NCI-H2227 (cell line): ENCODE results near the gene PFKM.

ENCODE experiments used
- DNase-seq: peaks from one replicate; lab custom pipeline; 2025; ENCODE audit not compliant: unreplicated experiment; lab: John Stamatoyannopoulos, UW

The PFKM gene

GRCh38 chr12:48119078-48119833 is at the start of gene PFKM:
PFKM (plus strand) TSS chr12:48119364; CDS start chr12:48122775, 3,411 bp downstream.
- peak; percentile 83 for DNase-seq

- no peak for DNase-seq
Observed at GRCh38 chr12:48070033-48070432, 49.1 kb upstream of the PFKM start.

- no peak for DNase-seq
Observed at GRCh38 chr12:48070731-48071130, 48.4 kb upstream of the PFKM start.

GRCh38 chr12:48071808-48072207 is 47.4 kb upstream of the PFKM start:
- DNase-seq = no peak

- no peak for DNase-seq
Observed at GRCh38 chr12:48072266-48072665, 46.9 kb upstream of the PFKM start.

DNA sequence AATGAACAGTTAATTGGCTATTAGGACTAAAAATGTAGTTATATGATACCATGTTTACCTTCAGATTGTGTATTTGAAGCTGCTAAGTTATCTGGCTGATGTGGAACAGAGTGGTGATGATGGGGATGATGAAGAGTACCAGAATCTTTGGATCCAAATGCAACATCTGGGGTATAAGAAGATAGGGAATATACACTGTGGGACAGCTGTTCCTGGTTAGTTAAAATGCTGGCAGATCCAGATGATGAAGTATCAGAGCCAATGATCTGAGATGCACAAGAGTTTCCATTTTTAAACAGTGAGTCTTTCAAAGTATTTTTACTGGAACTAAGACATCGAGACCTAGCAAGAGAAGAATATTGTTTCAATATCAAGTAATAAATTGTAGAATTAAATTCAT is 44.9 kb upstream of the PFKM start:
- no peak for DNase-seq

- DNase-seq = no peak
Observed at GRCh38 chr12:48075832-48076231, 43.3 kb upstream of the PFKM start.

GRCh38 chr12:48077111-48077510 is 42.1 kb upstream of the PFKM start:
- no peak for DNase-seq

- DNase-seq = no peak
Observed at GRCh38 chr12:48078901-48079300, 40.3 kb upstream of the PFKM start.

GRCh38 chr12:48080285-48080684 is 38.9 kb upstream of the PFKM start:
- no peak for DNase-seq

- no peak for DNase-seq
Observed at GRCh38 chr12:48080821-48081220, 38.3 kb upstream of the PFKM start.

- DNase-seq = no peak
Observed at GRCh38 chr12:48084066-48084465, 35.1 kb upstream of the PFKM start.

- no peak for DNase-seq
Observed at GRCh38 chr12:48084841-48085460, 34.2 kb upstream of the PFKM start.

- no peak for DNase-seq
Observed at GRCh38 chr12:48086327-48086726, 32.8 kb upstream of the PFKM start.

DNA sequence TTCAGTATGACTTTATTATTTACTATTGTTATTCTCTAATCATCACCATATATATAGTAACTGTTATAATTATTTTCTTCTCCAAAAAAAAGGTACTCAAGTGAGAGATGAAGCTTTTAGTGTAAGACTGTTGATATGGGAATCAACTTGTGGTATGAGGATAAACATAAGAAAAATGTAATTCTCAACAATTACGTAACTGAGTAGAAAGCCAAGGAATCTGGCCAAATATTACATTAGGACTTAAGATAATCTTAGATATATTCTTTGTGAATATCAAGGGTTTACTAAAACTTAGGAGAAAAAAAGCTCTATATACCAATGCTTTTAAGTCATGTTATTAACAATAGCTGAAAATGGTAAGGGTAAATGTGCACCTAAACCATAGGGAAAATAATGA is 26.6 kb upstream of the PFKM start:
- DNase-seq = no peak

GRCh38 chr12:48104531-48104930 is 14.6 kb upstream of the PFKM start:
- DNase-seq = no peak

DNA sequence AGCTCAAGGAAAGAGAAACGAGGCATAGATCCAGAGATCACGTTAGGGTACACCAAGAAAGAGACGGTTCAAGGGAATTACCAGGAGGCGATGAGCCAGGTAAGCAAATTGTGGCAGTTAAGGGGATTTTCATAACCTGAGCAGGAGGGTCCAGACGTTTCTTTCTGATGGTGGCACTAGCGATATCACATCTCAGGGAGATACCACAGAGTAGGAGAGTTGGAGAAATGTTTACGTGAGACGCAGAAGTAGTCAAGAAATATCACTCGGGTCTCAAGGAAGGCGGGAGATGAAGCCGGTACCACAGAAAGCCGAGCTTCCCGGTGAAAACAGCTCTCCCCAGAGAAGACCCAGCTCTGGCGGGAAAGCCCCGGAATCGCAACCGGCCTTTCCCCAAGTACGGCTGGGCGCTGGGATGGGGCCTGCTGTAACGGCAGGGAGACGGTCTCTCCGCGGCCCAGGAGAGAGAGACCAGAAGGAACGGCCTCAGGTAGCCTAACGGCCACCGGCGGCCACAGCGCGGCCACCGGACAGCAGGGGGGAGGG is 13.8 kb upstream of the PFKM start:
- DNase-seq = no peak

DNA sequence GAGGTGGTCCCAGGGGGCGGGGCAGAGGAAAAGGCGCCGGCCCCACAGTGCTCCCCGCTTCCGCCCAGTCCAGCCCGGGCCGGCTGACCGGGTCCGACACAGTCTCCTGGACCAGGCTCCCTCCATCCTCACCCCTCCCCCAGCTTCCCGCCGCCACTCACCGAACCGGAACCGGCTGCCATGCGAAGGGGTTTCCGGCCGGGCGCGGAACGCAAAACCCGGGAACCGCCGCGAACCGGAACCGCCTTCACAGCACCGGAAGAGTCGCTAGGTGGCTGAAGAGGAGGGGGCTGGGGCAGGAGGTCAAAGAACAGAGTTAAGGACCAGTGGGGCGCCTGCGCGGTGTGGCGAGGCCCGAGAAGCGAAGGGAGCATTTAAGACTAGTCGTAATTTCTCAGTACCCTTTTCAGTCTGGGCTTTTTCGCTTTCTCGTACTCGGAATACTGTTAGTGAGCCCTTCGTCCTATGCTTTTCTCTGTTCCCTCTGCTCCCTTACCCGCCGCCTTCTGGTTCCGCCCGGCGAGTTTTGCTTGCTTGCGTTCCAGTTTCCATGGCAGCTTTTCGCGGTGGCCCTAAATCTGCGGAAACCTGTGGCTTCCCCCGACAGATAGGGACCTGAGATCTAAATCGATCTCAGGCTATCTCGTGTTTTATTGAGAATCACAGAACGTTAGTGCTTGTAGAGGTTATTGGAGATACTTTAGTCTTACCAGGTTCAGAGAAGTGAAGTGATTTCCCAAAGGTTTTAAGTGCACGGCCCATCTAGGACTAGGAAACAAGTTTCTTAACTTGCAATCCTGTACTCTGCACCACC is 13.1 kb upstream of the PFKM start, which contains the start of gene SENP1:
Gene SENP1 (minus strand): TSS at position 213 of the 814 bp plus-strand sequence. CDS start 4,607 bp downstream, outside the sequence.
- DNase-seq = peak; percentile 87

DNA sequence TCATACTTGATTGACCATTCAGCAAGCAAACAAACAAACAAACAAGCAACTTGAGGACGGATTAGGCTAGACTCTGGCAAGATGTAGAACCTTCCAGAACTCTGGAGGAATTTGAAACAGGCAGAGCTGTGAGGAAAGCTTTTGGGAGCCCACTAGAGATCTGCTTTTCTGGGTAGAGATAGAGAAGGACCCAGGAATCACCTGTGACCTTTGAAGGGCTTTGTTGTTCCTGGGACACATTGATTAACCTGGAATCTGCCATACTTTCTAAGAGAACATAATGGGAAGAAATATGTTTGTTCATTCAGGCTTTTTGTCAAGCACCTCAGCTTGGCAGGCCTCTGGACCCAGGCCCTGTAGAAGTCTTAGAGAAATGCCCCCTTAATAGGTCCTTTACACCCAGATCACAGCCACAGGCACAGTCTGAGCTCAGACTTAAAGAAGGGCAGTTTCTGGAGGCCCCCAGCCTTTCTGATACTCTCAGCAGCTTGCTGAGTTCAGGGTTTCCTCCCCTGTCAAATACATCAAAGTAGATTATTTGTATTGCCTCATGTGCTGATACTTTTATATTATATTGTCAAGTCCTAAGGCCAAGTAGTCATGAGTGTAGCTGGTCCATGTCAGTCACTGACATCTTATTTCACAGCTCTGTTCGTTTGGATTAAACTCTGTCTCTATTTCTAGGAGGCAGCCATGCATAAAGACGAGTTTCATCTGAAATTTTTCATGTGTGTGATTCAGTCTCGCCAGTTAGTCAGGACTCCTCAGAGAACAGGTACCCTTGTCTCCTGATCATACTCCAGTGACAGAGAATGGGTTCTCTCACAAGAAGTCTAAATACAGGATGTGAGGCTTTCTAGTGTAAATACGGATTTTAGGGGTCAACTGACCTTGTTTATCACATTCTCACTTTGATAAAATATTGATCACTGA is 12.2 kb upstream of the PFKM start:
- DNase-seq = no peak

DNA sequence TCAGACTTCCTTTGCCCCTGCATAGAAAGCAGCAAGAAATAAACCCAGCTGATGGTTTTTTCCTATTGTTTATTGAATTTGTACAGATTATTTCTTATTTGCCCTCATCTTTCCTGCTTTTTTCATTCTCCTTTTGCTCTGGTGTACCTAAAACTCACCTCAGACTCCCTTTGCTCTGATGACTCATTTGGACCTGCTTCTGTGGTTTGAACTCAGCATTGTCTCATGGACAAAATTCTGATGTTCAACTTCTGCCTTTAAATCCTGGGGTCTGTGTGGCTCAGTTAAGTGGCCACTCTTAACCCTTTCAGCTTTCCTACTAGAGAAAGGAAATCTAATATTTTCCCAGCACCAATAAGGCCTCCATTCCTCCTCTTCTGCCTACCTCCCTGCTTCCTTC is 9.7 kb upstream of the PFKM start:
- DNase-seq = no peak
